ENCODE data around the gene NRROS. TPM values are rescaled to one million over a fixed set of nuclear protein-coding genes. Genes with fewer than 3 reads are reported as not detected.
"Not testable (repeated sequence)": the region's sequence is repeated elsewhere in the genome, so short reads cannot be mapped to it uniquely, and the experiment has no call there.

Gene NRROS
- total RNA-seq (2021) (0.64 and 0.92 TPM in 2 replicates), Bru-seq, nascent RNA (percentile 26 among the genes with signal in this experiment), BruChase-seq, experiment 1, labeled RNA remaining after a 2-hour chase (percentile 18 among the genes with signal in this experiment), BruChase-seq, experiment 2, labeled RNA remaining after a 6-hour chase (percentile 19 among the genes with signal in this experiment)
- long read RNA-seq: 0 reads

- H3K4me1 ChIP-seq (ENCODE audit: insufficient read depth, low read length, poor library complexity, severe bottlenecking): no peaks in the 10 kb centered on the region
- H3K36me3 ChIP-seq (ENCODE audit: insufficient read depth, low read length, poor library complexity, severe bottlenecking): no peaks in the 10 kb centered on the region
- peak; percentile 55 for DNase-seq (ENCODE audit: low spot score)
- ChIA-PET POLR2A (ENCODE audit: low non-redundant PET) (no interaction called here), CTCF (no interaction called here)
- no peaks in the 10 kb centered on the region for H3K27me3 ChIP-seq (replicated peaks; ENCODE audit: insufficient read depth, low read depth, low read length, poor library complexity)
- no TSS peak for BruUV-seq (replicated peaks)
- peak within 1 kb of the TSS; percentile 47 for H3K4me3 ChIP-seq (ENCODE audit: low read depth, low read length, poor library complexity, severe bottlenecking)
- no peaks in the 10 kb centered on the region for H3K9me3 ChIP-seq (ENCODE audit: low read depth, low read length, poor library complexity, severe bottlenecking)
- intact Hi-C loops (cut with micrococcal nuclease; ENCODE audit: unreplicated experiment): no loop called here
- no peak within 1 kb of the TSS for H3K27ac ChIP-seq (ENCODE audit: low read depth, low read length, poor library complexity, severe bottlenecking)
- TF ChIP-seq CTCF (conservative IDR thresholded peaks at IDR 0.05; ENCODE audit: low read depth, low read length) (no peak), EZH2 (IDR thresholded peaks at IDR 0.05; ENCODE audit: borderline replicate concordance, low read depth, low read length, poor library complexity, severe bottlenecking) (no peak)
Observed at GRCh38 chr3:196639483-196640296, at the start of gene NRROS. Gene NRROS, plus strand, starts transcription at chr3:196639694. Its CDS starts 14,846 bp downstream, at chr3:196654540.

- H3K36me3 ChIP-seq (ENCODE audit: insufficient read depth, low read length, poor library complexity, severe bottlenecking): peaks cover 11% of the 10 kb centered on the region
- no peak overlapping the region for H3K4me3 ChIP-seq (ENCODE audit: low read depth, low read length, poor library complexity, severe bottlenecking)
- no peaks in the 10 kb centered on the region for H3K27me3 ChIP-seq (replicated peaks; ENCODE audit: insufficient read depth, low read depth, low read length, poor library complexity)
- intact Hi-C loops (cut with micrococcal nuclease; ENCODE audit: unreplicated experiment): no loop called here
- ChIA-PET CTCF (no interaction called here), POLR2A (ENCODE audit: low non-redundant PET) (no interaction called here)
- no peak for DNase-seq (ENCODE audit: low spot score)
- TF ChIP-seq EZH2 (IDR thresholded peaks at IDR 0.05; ENCODE audit: borderline replicate concordance, low read depth, low read length, poor library complexity, severe bottlenecking) (no peak), CTCF (conservative IDR thresholded peaks at IDR 0.05; ENCODE audit: low read depth, low read length) (no peak)
- no peaks in the 10 kb centered on the region for H3K9me3 ChIP-seq (ENCODE audit: low read depth, low read length, poor library complexity, severe bottlenecking)
- H3K4me1 ChIP-seq (ENCODE audit: insufficient read depth, low read length, poor library complexity, severe bottlenecking): peaks cover 4% of the 10 kb centered on the region
- BruUV-seq (replicated peaks): no TSS peak
- H3K27ac ChIP-seq (ENCODE audit: low read depth, low read length, poor library complexity, severe bottlenecking): no peak overlapping the region
Observed at GRCh38 chr3:196590279-196590678, 49.2 kb upstream of the NRROS start.

- Histone ChIP-seq H3K27me3 (replicated peaks; ENCODE audit: insufficient read depth, low read depth, low read length, poor library complexity) (no peaks in the 10 kb centered on the region), H3K4me3 (ENCODE audit: low read depth, low read length, poor library complexity, severe bottlenecking) (no peak overlapping the region), H3K9me3 (ENCODE audit: low read depth, low read length, poor library complexity, severe bottlenecking) (no peaks in the 10 kb centered on the region), H3K27ac (ENCODE audit: low read depth, low read length, poor library complexity, severe bottlenecking) (no peak overlapping the region), H3K4me1 (ENCODE audit: insufficient read depth, low read length, poor library complexity, severe bottlenecking) (no peaks in the 10 kb centered on the region), H3K36me3 (ENCODE audit: insufficient read depth, low read length, poor library complexity, severe bottlenecking) (no peaks in the 10 kb centered on the region)
- BruUV-seq (replicated peaks): no TSS peak
- TF ChIP-seq EZH2 (IDR thresholded peaks at IDR 0.05; ENCODE audit: borderline replicate concordance, low read depth, low read length, poor library complexity, severe bottlenecking): no peak
- CTCF ChIA-PET: interaction anchor here (0.6 kb wide), 1 partner anchor 271 kb away, joined by 3 read pairs; no protein-coding TSS in a partner anchor
- no peak for DNase-seq (ENCODE audit: low spot score)
- intact Hi-C loops (cut with micrococcal nuclease; ENCODE audit: unreplicated experiment): no loop called here
- POLR2A ChIA-PET (ENCODE audit: low non-redundant PET): interaction anchor here (0.6 kb wide), 1 partner anchor 28 kb away, joined by 4 read pairs; no protein-coding TSS in a partner anchor
Observed at GRCh38 chr3:196596355-196596754, 43.1 kb upstream of the NRROS start.

- H3K27ac ChIP-seq (ENCODE audit: low read depth, low read length, poor library complexity, severe bottlenecking); intact Hi-C loops (cut with micrococcal nuclease; ENCODE audit: unreplicated experiment); CTCF ChIA-PET; H3K9me3 ChIP-seq (ENCODE audit: low read depth, low read length, poor library complexity, severe bottlenecking); H3K4me3 ChIP-seq (ENCODE audit: low read depth, low read length, poor library complexity, severe bottlenecking); H3K27me3 ChIP-seq (replicated peaks; ENCODE audit: insufficient read depth, low read depth, low read length, poor library complexity); POLR2A ChIA-PET (ENCODE audit: low non-redundant PET); H3K4me1 ChIP-seq (ENCODE audit: insufficient read depth, low read length, poor library complexity, severe bottlenecking); DNase-seq (ENCODE audit: low spot score); BruUV-seq (replicated peaks); H3K36me3 ChIP-seq (ENCODE audit: insufficient read depth, low read length, poor library complexity, severe bottlenecking): not testable (repeated sequence)
Observed at GRCh38 chr3:196597971-196598733, 41.3 kb upstream of the NRROS start.

Data from A673 (cell line).